Prostate gland (tissue), 2 donors: ENCODE measurements around the gene KPNA3.

Source experiments
- CTCF ChIP-seq, 4 experiments: fragments of 200-600 bp in 2 of 4; fragments of 450-650 bp in 2 of 4; sonication (generic) in 2 of 4; IDR thresholded peaks; 1 replicate in 3 of 4; 2 replicates in 1 of 4; pipeline ENCODE4 v1.5.1; 2016 to 2019; ENCODE audit warnings: antibody characterized with exemption in 4 of 4, mild to moderate bottlenecking in 2 of 4, moderate library complexity in 2 of 4
- POLR2A ChIP-seq: fragments of 450-650 bp; IDR thresholded peaks from one replicate; pipeline ENCODE4 v1.6.1; 2016; ENCODE audit warnings: antibody characterized with exemption, mild to moderate bottlenecking
- POLR2AphosphoS5 ChIP-seq: sonication (generic); formaldehyde crosslinking; IDR thresholded peaks from one replicate; pipeline ENCODE4 v1.6.1; 2017; ENCODE audit warnings: antibody characterized with exemption

DNA sequence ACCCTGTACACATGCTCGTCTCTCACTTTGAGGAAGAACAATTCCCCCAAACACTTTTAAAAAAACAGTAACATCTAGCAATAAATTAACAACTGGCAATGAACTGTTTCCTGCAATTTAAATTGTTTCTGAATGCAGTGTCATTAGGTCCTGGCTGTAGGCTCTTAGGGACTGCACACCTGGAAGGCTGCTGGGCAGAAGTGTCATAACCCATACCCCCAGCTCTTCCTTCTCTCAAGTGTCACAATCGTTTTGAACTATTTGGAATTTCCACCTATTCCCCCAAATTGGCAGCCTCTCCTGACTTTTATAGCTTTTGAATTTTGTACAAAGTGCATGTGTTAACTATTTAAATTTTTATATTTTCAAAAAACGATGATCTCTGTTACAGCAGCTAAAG, 38.2 kb upstream of the KPNA3 start:
- TF ChIP-seq POLR2A = no peak
- no peak for TF ChIP-seq CTCF (IDR thresholded peaks at IDR 0.05)
- no peak for TF ChIP-seq POLR2AphosphoS5
